ENCODE data around the gene NFRKB.
"Not testable (repeated sequence)": the region's sequence is repeated elsewhere in the genome, so short reads cannot be mapped to it uniquely, and the experiment has no call there.

The NFRKB gene

DNA sequence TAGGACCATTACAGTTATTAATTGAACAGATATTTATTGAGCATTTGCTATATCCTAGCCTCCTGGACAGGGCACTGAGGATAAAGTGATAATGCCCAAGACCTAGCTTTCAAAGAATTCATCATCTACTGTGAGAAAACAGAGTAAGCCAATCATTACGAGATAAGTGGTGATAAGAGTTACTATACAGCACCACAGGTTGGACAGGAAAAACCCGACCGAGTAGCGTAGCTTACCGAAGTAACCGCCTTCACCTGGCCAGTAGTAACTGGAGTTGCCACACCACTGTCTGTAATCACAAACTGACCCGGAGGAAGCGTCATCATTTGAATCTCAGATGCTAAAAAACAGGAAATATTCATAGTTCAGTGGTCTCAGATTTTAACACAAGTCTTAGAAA is 10.0 kb upstream of the NFRKB start:
- H3K9ac ChIP-seq (ENCODE audit: low read depth in 1 of 2, low read length in 2 of 2) = no peak overlapping the region
- H3K27ac ChIP-seq (ENCODE audit: low read depth in 2 of 2, low read length in 2 of 2) = no peak overlapping the region
- H3K9me3 ChIP-seq (ENCODE audit: control insufficient read depth in 2 of 2, low read length in 2 of 2) = no peaks in the 10 kb centered on the region
- H3K36me3 ChIP-seq (ENCODE audit: control insufficient read depth in 2 of 2, insufficient read depth in 2 of 2, low read length in 2 of 2) = peaks cover 15 to 22% of the 10 kb centered on the region in 2 donors
- no peak overlapping the region for H3K4me3 ChIP-seq (ENCODE audit: low read length in 2 of 2)
- no peaks in the 10 kb centered on the region for H3K4me1 ChIP-seq (ENCODE audit: control insufficient read depth in 2 of 2, insufficient read depth in 2 of 2, low read length in 2 of 2)
- no peaks in the 10 kb centered on the region for H3K27me3 ChIP-seq (ENCODE audit: control insufficient read depth in 2 of 2, insufficient read depth in 2 of 2, low read length in 2 of 2)

DNA sequence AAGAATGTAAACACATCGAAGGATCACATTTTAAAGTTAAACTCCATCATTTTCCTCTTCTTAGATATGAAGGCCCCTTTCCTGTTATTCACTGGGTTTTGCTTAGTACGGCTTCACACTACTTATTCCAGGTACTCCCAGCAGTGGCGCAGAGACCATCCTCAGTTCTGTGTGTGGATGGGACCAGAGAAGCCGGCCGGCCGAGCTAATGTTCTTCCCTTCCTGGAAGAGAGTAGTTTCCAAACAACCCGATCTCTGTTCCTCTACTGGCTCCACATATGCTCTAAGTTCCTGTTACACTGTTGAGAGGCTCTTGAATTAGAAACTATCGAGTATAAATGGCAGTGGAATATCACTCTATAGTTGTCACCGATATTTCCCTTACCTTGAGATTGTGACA is 684 bp upstream of the NFRKB start:
- peaks cover 8 to 13% of the 10 kb centered on the region in 2 donors for H3K36me3 ChIP-seq (ENCODE audit: control insufficient read depth in 2 of 2, insufficient read depth in 2 of 2, low read length in 2 of 2)
- peak overlapping the region; percentile 86 to 95 for H3K4me3 ChIP-seq (ENCODE audit: low read length in 2 of 2)
- peak overlapping the region in 1 of 2 donors; percentile 65 for H3K27ac ChIP-seq (ENCODE audit: low read depth in 2 of 2, low read length in 2 of 2)
- H3K9me3 ChIP-seq (ENCODE audit: control insufficient read depth in 2 of 2, low read length in 2 of 2) = no peaks in the 10 kb centered on the region
- H3K27me3 ChIP-seq (ENCODE audit: control insufficient read depth in 2 of 2, insufficient read depth in 2 of 2, low read length in 2 of 2) = no peaks in the 10 kb centered on the region
- peaks cover 3 to 15% of the 10 kb centered on the region in 2 donors for H3K4me1 ChIP-seq (ENCODE audit: control insufficient read depth in 2 of 2, insufficient read depth in 2 of 2, low read length in 2 of 2)
- H3K9ac ChIP-seq (ENCODE audit: low read depth in 1 of 2, low read length in 2 of 2) = peak overlapping the region; percentile 68 to 72

DNA sequence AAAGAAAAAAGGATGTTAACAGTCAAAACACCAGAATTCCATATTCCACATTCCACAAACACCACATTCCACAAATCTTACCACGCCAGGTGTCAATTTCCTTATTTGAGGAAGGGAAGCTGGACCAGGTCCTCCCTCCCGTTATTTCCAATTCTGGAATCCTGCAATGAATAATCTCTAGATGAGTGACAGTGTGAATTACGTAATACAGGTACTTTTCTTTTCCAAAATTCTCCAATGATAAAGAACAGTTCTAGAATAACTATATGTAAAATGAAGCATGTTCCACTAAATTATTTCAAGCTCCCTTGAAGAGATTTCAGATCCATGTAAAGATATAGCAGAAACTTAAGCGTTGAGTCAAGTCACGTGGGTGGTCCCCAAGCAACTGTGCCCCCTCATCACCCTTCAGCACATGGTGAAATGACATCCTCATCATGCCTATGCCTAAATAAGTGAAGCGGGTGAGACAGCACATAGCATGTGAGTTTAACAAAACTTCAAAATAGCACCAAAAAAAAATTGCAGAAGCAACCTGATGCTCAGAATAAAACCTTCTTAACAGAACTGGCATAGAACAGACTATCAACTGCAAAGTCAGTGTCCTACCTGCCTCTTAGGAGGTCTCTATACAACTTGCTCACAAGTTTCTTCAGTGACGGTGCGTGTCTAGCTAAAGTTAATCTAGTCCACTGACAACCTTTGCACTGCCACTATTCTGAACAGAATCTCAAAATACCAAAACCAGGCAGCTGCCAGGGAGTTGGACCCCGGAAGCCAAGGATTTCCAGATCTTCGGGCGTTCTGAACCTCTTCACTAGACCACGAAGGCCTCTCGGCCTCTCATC is 876 bp downstream of the NFRKB start:
- Histone ChIP-seq H3K27me3 (ENCODE audit: control insufficient read depth in 2 of 2, insufficient read depth in 2 of 2, low read length in 2 of 2) (no peaks in the 10 kb centered on the region), H3K4me3 (ENCODE audit: low read length in 2 of 2) (peak overlapping the region; percentile 86 to 95), H3K9ac (ENCODE audit: low read depth in 1 of 2, low read length in 2 of 2) (peak overlapping the region; percentile 74 to 89), H3K4me1 (ENCODE audit: control insufficient read depth in 2 of 2, insufficient read depth in 2 of 2, low read length in 2 of 2) (peaks cover 3 to 15% of the 10 kb centered on the region in 2 donors), H3K36me3 (ENCODE audit: control insufficient read depth in 2 of 2, insufficient read depth in 2 of 2, low read length in 2 of 2) (peaks cover 23 to 25% of the 10 kb centered on the region in 2 donors), H3K27ac (ENCODE audit: low read depth in 2 of 2, low read length in 2 of 2) (peak overlapping the region; percentile 37 to 76), H3K9me3 (ENCODE audit: control insufficient read depth in 2 of 2, low read length in 2 of 2) (no peaks in the 10 kb centered on the region)

DNA sequence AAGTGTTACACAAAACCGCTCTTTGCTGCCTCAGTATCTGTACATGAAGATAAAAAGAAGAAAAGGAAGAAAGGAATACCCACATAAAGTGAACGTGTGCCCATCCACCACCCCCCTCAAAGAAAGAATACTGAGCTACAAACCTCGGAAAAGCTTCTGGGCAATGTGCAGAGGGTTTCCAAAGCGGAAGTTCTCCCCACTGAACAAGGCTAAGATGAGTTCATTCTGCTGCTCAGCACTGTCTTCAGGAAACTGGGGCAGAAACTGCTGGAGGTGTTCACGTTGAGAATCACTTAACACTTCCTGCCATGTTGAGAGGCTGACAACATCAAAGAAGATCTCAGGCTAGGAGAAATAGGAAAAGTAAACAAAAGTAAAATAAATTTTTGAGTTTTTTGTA is 6.9 kb downstream of the NFRKB start:
- H3K9ac ChIP-seq (ENCODE audit: low read depth in 1 of 2, low read length in 2 of 2) = no peak overlapping the region
- H3K27ac ChIP-seq (ENCODE audit: low read depth in 2 of 2, low read length in 2 of 2) = no peak overlapping the region
- no peaks in the 10 kb centered on the region for H3K9me3 ChIP-seq (ENCODE audit: control insufficient read depth in 2 of 2, low read length in 2 of 2)
- no peaks in the 10 kb centered on the region for H3K27me3 ChIP-seq (ENCODE audit: control insufficient read depth in 2 of 2, insufficient read depth in 2 of 2, low read length in 2 of 2)
- no peaks in the 10 kb centered on the region for H3K4me1 ChIP-seq (ENCODE audit: control insufficient read depth in 2 of 2, insufficient read depth in 2 of 2, low read length in 2 of 2)
- peaks cover 77 to 78% of the 10 kb centered on the region in 2 donors for H3K36me3 ChIP-seq (ENCODE audit: control insufficient read depth in 2 of 2, insufficient read depth in 2 of 2, low read length in 2 of 2)
- no peak overlapping the region for H3K4me3 ChIP-seq (ENCODE audit: low read length in 2 of 2)

DNA sequence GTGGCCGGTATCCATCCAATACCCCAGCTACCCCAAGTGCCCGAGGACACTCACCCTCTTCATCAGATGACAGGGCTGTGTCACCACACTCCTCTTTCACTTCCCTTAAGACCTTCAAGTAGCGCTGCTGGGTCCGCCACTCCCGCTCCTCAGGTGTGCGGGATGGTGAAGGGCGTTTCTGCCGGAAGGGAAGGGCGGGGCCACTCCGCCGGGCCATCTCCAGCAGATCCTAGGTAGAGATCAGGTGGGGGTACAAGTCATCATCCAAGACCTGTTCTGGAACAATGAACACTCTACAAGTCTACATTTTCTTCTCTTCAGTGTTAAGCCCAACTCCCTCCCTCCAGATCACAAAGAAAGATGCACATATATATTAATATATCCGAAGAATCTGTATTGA is 10.0 kb downstream of the NFRKB start:
- Histone ChIP-seq H3K27ac (ENCODE audit: low read depth in 2 of 2, low read length in 2 of 2) (no peak overlapping the region), H3K4me1 (ENCODE audit: control insufficient read depth in 2 of 2, insufficient read depth in 2 of 2, low read length in 2 of 2) (no peaks in the 10 kb centered on the region), H3K9me3 (ENCODE audit: control insufficient read depth in 2 of 2, low read length in 2 of 2) (no peaks in the 10 kb centered on the region), H3K4me3 (ENCODE audit: low read length in 2 of 2) (no peak overlapping the region), H3K36me3 (ENCODE audit: control insufficient read depth in 2 of 2, insufficient read depth in 2 of 2, low read length in 2 of 2) (peaks cover 85 to 93% of the 10 kb centered on the region in 2 donors), H3K9ac (ENCODE audit: low read depth in 1 of 2, low read length in 2 of 2) (no peak overlapping the region), H3K27me3 (ENCODE audit: control insufficient read depth in 2 of 2, insufficient read depth in 2 of 2, low read length in 2 of 2) (no peaks in the 10 kb centered on the region)

DNA sequence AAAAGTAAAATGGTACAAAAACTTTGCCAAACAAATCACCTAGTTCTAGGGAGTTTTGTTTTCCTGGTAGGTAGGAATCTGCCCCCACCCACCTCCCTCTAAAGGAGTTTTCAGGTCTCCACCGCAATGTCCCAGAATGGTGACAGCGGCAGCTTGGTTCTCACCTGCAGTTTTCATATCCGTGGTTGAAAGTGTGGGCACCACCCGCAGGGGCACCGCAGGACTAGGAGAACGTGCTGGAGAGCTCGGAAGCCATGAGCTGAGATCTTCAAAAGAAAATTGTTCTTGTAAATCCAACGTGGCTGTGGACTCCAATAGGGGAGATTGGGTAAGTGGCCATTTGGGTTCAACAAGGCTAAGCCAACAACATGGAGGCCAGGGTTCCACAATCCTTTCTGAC is 10.8 kb downstream of the NFRKB start:
- H3K36me3 ChIP-seq (ENCODE audit: control insufficient read depth in 2 of 2, insufficient read depth in 2 of 2, low read length in 2 of 2) = peaks cover 83 to 93% of the 10 kb centered on the region in 2 donors
- H3K9me3 ChIP-seq (ENCODE audit: control insufficient read depth in 2 of 2, low read length in 2 of 2) = no peaks in the 10 kb centered on the region

DNA sequence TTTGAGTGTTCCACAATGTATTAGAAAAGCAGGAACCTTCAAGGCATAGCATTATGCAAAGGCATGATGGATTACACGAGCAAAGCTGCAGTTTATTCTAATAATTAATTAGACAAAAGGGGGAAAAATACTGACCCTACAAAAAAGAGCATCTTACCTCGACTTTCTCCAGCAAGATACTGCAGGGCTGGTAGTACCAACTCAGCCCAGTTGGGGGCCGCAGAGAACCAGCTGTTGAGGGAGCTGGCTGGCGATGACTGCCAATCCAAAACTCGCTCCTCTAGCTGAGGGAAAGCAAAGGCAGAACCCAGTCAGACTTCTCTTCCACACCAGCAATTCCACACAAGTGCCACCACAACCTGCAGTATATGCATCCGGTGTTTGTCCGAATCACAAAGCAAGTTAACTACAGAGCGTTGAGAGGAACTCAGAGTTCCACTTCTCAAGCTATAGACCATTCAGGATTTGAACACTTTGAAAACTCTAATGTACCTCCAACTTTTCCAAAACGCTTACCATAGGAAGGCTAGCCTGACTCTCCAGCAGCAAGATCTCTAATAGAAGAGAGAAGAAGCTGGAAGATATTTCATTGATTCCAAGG is 13.7 kb downstream of the NFRKB start:
- Histone ChIP-seq H3K36me3 (ENCODE audit: control insufficient read depth in 2 of 2, insufficient read depth in 2 of 2, low read length in 2 of 2) (peaks cover 89 to 98% of the 10 kb centered on the region in 2 donors), H3K4me1 (ENCODE audit: control insufficient read depth in 2 of 2, insufficient read depth in 2 of 2, low read length in 2 of 2) (no peaks in the 10 kb centered on the region), H3K4me3 (ENCODE audit: low read length in 2 of 2) (no peak overlapping the region), H3K27ac (ENCODE audit: low read depth in 2 of 2, low read length in 2 of 2) (no peak overlapping the region), H3K27me3 (ENCODE audit: control insufficient read depth in 2 of 2, insufficient read depth in 2 of 2, low read length in 2 of 2) (no peaks in the 10 kb centered on the region), H3K9me3 (ENCODE audit: control insufficient read depth in 2 of 2, low read length in 2 of 2) (no peaks in the 10 kb centered on the region), H3K9ac (ENCODE audit: low read depth in 1 of 2, low read length in 2 of 2) (no peak overlapping the region)

More for the DNA sequence above, 10.8 kb downstream of the NFRKB start:
- Histone ChIP-seq H3K27me3 (ENCODE audit: control insufficient read depth in 2 of 2, insufficient read depth in 2 of 2, low read length in 2 of 2) (no peaks in the 10 kb centered on the region), H3K4me3 (ENCODE audit: low read length in 2 of 2) (no peak overlapping the region), H3K4me1 (ENCODE audit: control insufficient read depth in 2 of 2, insufficient read depth in 2 of 2, low read length in 2 of 2) (no peaks in the 10 kb centered on the region), H3K27ac (ENCODE audit: low read depth in 2 of 2, low read length in 2 of 2) (no peak overlapping the region), H3K9ac (ENCODE audit: low read depth in 1 of 2, low read length in 2 of 2) (no peak overlapping the region)

DNA sequence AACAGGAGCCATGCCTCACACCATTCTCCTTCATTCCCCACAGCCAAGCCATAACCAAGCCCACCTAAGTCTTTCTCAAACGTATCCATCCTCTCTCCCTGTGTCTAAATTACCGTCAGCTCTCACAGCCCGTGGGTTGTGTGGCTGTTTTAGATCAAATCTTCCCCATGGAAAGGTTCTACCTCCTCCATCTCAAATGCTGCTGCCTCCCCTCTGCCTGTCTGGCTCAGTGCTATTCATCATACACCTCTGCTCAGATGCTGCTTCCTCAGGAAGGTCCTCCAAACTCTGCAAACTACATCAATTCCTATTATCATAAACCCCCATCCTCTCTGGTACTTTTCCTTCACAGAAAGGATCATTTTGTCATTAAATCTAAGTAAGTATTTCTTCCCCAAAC is 15.1 kb downstream of the NFRKB start:
- Histone ChIP-seq H3K4me1 (ENCODE audit: control insufficient read depth in 2 of 2, insufficient read depth in 2 of 2, low read length in 2 of 2) (no peaks in the 10 kb centered on the region), H3K4me3 (ENCODE audit: low read length in 2 of 2) (no peak overlapping the region), H3K27ac (ENCODE audit: low read depth in 2 of 2, low read length in 2 of 2) (no peak overlapping the region), H3K36me3 (ENCODE audit: control insufficient read depth in 2 of 2, insufficient read depth in 2 of 2, low read length in 2 of 2) (peaks cover 82 to 95% of the 10 kb centered on the region in 2 donors), H3K9me3 (ENCODE audit: control insufficient read depth in 2 of 2, low read length in 2 of 2) (no peaks in the 10 kb centered on the region), H3K27me3 (ENCODE audit: control insufficient read depth in 2 of 2, insufficient read depth in 2 of 2, low read length in 2 of 2) (no peaks in the 10 kb centered on the region), H3K9ac (ENCODE audit: low read depth in 1 of 2, low read length in 2 of 2) (no peak overlapping the region)

DNA sequence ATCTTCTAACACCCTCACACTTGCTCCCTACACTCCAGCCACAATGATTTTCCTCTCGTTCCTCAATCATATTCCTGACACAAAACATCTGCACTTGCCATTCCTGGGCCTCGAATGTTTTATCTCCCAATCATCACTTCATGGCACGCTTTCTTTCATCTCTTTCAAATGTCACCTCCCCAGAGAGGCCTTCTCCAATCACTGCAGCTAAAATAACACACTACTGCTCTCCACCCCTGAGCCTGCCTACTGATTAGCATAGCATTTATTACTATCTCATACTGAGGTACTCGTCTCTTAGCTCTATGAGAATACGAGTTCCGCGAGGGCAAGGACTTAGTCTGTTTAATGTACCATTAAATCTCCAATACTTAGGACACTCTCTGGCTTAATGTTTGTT is 23.5 kb downstream of the NFRKB start:
- Histone ChIP-seq H3K4me1 (ENCODE audit: control insufficient read depth in 2 of 2, insufficient read depth in 2 of 2, low read length in 2 of 2) (no peaks in the 10 kb centered on the region), H3K27me3 (ENCODE audit: control insufficient read depth in 2 of 2, insufficient read depth in 2 of 2, low read length in 2 of 2) (no peaks in the 10 kb centered on the region), H3K4me3 (ENCODE audit: low read length in 2 of 2) (no peak overlapping the region), H3K9me3 (ENCODE audit: control insufficient read depth in 2 of 2, low read length in 2 of 2) (no peaks in the 10 kb centered on the region), H3K27ac (ENCODE audit: low read depth in 2 of 2, low read length in 2 of 2) (no peak overlapping the region), H3K36me3 (ENCODE audit: control insufficient read depth in 2 of 2, insufficient read depth in 2 of 2, low read length in 2 of 2) (peaks cover 80 to 82% of the 10 kb centered on the region in 2 donors), H3K9ac (ENCODE audit: low read depth in 1 of 2, low read length in 2 of 2) (no peak overlapping the region)

DNA sequence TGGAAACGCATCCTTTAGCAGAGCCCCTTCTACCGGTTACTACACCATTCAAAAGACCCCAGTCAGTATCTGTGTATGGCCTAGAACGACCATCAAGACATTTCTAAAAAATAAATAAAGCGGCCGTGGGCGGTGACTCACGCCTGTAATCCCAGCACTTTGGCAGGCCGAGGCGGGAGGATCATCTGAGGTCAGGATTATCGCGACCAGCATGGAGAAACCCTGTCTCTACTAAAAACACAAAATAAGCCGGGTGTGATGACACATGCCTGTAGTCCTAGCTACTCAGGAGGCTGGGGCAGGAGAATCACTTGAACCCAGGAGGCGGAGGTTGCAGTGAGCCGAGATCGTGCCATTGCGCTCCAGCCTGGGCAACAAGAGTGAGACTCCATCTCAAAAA is 26.8 kb downstream of the NFRKB start:
- not testable (repeated sequence) for H3K9me3 ChIP-seq (ENCODE audit: control insufficient read depth in 2 of 2, low read length in 2 of 2)
- peaks cover 76 to 79% of the 10 kb centered on the region in 2 donors for H3K36me3 ChIP-seq (ENCODE audit: control insufficient read depth in 2 of 2, insufficient read depth in 2 of 2, low read length in 2 of 2)

More for the DNA sequence above, 26.8 kb downstream of the NFRKB start:
- H3K4me3 ChIP-seq (ENCODE audit: low read length in 2 of 2); H3K4me1 ChIP-seq (ENCODE audit: control insufficient read depth in 2 of 2, insufficient read depth in 2 of 2, low read length in 2 of 2); H3K9ac ChIP-seq (ENCODE audit: low read depth in 1 of 2, low read length in 2 of 2); H3K27ac ChIP-seq (ENCODE audit: low read depth in 2 of 2, low read length in 2 of 2); H3K27me3 ChIP-seq (ENCODE audit: control insufficient read depth in 2 of 2, insufficient read depth in 2 of 2, low read length in 2 of 2): not testable (repeated sequence)

Data from mucosa of rectum (tissue), 2 donors.